ENCODE results near the gene MYO18A.

- no peak for TF ChIP-seq CTCF (IDR thresholded peaks at IDR 0.05)
- TF ChIP-seq POLR2A (IDR thresholded peaks at IDR 0.05), result no peak
These were observed 76.9 kb downstream of the MYO18A start for GRCh38 chr17:29103341-29103740.

Data from breast epithelium (tissue), 3 donors.